Measurements from ENCODE around the gene PXDN.

DNA sequence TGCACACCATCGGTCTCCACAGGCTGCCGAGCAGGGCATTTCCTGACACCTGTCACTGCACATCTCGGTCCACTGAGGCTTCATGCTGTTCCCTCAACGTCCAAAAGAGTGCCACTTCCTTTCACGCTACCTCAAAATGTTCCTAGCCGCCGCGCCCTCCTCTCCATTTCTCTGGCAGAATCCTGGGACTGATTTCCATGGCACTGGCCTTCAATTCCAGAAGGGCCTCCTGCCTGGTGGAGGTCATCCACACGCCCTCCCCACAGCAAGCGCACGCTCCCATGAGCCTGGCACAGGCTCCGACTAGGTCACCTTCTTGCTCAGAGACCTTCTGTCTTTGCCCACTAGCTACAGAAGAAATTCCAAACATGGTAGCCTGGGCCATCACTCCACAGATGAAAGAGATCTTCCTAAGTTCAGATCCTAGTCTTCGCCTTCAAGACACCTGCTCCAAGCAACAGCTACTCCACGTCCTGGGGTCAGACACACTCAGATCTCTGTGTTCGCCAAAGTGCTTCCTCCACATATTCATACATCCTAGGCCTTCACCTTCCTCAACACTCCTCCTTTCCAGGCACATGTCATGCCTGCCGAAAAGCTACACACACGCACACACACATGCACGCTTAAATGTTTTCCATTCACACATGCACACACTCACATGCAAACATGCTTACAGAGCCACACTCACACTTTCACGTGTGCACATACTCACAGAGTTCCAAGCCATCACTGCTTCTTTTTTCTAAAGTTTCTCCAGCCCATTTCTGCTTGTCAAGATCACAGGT, 94.0 kb downstream of the PXDN start:
- TF ChIP-seq, protein P1, sequence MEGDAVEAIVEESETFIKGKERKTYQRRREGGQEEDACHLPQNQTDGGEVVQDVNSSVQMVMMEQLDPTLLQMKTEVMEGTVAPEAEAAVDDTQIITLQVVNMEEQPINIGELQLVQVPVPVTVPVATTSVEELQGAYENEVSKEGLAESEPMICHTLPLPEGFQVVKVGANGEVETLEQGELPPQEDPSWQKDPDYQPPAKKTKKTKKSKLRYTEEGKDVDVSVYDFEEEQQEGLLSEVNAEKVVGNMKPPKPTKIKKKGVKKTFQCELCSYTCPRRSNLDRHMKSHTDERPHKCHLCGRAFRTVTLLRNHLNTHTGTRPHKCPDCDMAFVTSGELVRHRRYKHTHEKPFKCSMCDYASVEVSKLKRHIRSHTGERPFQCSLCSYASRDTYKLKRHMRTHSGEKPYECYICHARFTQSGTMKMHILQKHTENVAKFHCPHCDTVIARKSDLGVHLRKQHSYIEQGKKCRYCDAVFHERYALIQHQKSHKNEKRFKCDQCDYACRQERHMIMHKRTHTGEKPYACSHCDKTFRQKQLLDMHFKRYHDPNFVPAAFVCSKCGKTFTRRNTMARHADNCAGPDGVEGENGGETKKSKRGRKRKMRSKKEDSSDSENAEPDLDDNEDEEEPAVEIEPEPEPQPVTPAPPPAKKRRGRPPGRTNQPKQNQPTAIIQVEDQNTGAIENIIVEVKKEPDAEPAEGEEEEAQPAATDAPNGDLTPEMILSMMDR (IDR thresholded peaks at IDR 0.05; ENCODE audit: extremely low read depth in 1 of 2, insufficient read depth in 1 of 2, low read depth in 1 of 2, low read length in 2 of 2), result no peak
- TF ChIP-seq, protein P2, sequence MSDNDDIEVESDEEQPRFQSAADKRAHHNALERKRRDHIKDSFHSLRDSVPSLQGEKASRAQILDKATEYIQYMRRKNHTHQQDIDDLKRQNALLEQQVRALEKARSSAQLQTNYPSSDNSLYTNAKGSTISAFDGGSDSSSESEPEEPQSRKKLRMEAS (IDR thresholded peaks at IDR 0.05; ENCODE audit: insufficient read depth, insufficient read length), result no peak
- no peak for TF ChIP-seq POLR2AphosphoS5 (IDR thresholded peaks at IDR 0.05; ENCODE audit: insufficient read depth, low read depth, low read length)
